Endothelial cell of umbilical vein (primary cell): Measurements from ENCODE around the gene ANKRD13D.

ENCODE experiments used
- EZH2 ChIP-seq: IDR thresholded peaks from 2 replicates; pipeline ENCODE4 v1.6.1; 2012; ENCODE audit warnings: borderline replicate concordance, low read depth, mild to moderate bottlenecking, moderate library complexity, low read length, inconsistent platforms; ENCODE audit not compliant: severe bottlenecking
- FOS ChIP-seq: IDR thresholded peaks from 2 replicates; pipeline ENCODE4 v1.6.1; 2011; ENCODE audit warnings: mild to moderate bottlenecking, low read length, moderate library complexity, borderline replicate concordance; ENCODE audit not compliant: insufficient read depth
- MYC ChIP-seq: IDR thresholded peaks from one replicate; pipeline ENCODE4 v1.6.1; 2011; ENCODE audit warnings: mild to moderate bottlenecking, low read depth, low read length
- POLR2A ChIP-seq: IDR thresholded peaks from 2 replicates; pipeline ENCODE4 v1.6.1; 2012; ENCODE audit warnings: low read depth, mild to moderate bottlenecking, control low read depth, low read length
- POLR2AphosphoS5 ChIP-seq: IDR thresholded peaks from 2 replicates; pipeline ENCODE4 v1.6.1; 2012; ENCODE audit warnings: low read depth, mild to moderate bottlenecking, control low read depth, low read length, moderate library complexity; ENCODE audit not compliant: insufficient read depth
- TF ChIP-seq, protein P1 (sequence below), 2 donors: IDR thresholded peaks; 1 replicate in 1 of 2; 2 replicates in 1 of 2; pipeline ENCODE4 v1.5.1; 2011; ENCODE audit warnings: low read length in 2 of 2, mild to moderate bottlenecking in 2 of 2, moderate library complexity in 2 of 2, control low read depth in 1 of 2, inconsistent platforms in 1 of 2, low read depth in 1 of 2; ENCODE audit not compliant: insufficient read depth in 1 of 2; ENCODE audit errors: extremely low read depth in 1 of 2

DNA sequence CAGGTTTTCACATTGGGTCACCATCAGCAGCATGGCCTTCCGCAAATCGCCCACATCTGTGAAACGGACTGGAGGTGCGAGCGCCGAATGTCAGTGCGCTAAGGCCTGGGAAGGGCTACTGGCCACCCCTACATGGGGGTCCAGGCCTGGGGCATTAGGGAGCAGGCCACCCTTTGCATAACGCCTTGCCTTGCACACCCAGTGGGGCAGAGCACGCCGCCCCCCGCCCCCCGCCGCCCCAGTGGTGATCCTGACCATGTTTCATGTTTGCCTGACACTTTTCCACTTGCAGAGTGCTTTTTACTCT, 20.2 kb upstream of the ANKRD13D start:
- no peak for TF ChIP-seq POLR2A
- TF ChIP-seq, protein P1, sequence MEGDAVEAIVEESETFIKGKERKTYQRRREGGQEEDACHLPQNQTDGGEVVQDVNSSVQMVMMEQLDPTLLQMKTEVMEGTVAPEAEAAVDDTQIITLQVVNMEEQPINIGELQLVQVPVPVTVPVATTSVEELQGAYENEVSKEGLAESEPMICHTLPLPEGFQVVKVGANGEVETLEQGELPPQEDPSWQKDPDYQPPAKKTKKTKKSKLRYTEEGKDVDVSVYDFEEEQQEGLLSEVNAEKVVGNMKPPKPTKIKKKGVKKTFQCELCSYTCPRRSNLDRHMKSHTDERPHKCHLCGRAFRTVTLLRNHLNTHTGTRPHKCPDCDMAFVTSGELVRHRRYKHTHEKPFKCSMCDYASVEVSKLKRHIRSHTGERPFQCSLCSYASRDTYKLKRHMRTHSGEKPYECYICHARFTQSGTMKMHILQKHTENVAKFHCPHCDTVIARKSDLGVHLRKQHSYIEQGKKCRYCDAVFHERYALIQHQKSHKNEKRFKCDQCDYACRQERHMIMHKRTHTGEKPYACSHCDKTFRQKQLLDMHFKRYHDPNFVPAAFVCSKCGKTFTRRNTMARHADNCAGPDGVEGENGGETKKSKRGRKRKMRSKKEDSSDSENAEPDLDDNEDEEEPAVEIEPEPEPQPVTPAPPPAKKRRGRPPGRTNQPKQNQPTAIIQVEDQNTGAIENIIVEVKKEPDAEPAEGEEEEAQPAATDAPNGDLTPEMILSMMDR (IDR thresholded peaks at IDR 0.05; ENCODE audit: extremely low read depth in 1 of 2, insufficient read depth in 1 of 2, low read depth in 1 of 2, low read length in 2 of 2): no peak
- no peak for TF ChIP-seq FOS
- TF ChIP-seq EZH2: no peak
- no peak for TF ChIP-seq POLR2AphosphoS5
- TF ChIP-seq MYC: no peak
